Measurements from ENCODE around the gene MAPK1. TPM values are rescaled to one million over a fixed set of nuclear protein-coding genes. Genes with fewer than 3 reads are reported as not detected.

Gene MAPK1
- total and polyA plus RNA-seq, 9 of the 15 experiments (the other 6 are each of a cell fraction or from before 2014, with no cell fraction given), result 46.3 to 575 (median 283) TPM

- TF ChIP-seq RREB1 (CRISPR knock-in tag; IDR thresholded peaks at IDR 0.05), result 0 out of 2 replicates have a peak, but pooled peaks have one; percentile 45
- 0 out of 2 replicates have a peak, but pooled peaks have one; percentile 18 for TF ChIP-seq ZNF354B (CRISPR knock-in tag; IDR thresholded peaks at IDR 0.05)
- no peak for TF ChIP-seq MCM2 (IDR thresholded peaks at IDR 0.05; ENCODE audit: low read depth)
- no peak for TF ChIP-seq HMGN3 (IDR thresholded peaks at IDR 0.05; ENCODE audit: borderline replicate concordance, extremely low read depth, insufficient read length, low read depth, low read length)
- no peak for TF ChIP-seq PRDM10 (IDR thresholded peaks at IDR 0.05; ENCODE audit: partially characterized antibody)
- 0 out of 2 replicates have a peak, but pooled peaks have one; percentile 50 for TF ChIP-seq PRMT5 (CRISPR knock-in tag; IDR thresholded peaks at IDR 0.05)
- TF ChIP-seq MED1 (CRISPR knock-in tag; IDR thresholded peaks at IDR 0.05; ENCODE audit: borderline replicate concordance), result 0 out of 2 replicates have a peak, but pooled peaks have one; percentile 43
- no peak for TF ChIP-seq SP1 (CRISPR knock-in tag; IDR thresholded peaks at IDR 0.05)
- no peak for TF ChIP-seq POLR2AphosphoS5 (IDR thresholded peaks at IDR 0.05; ENCODE audit: control insufficient read depth, insufficient read depth, low read depth, low read length)
- TF ChIP-seq CREM (IDR thresholded peaks at IDR 0.05; ENCODE audit: low read depth), result no peak
- no peak for TF ChIP-seq DMBX1 (CRISPR knock-in tag; IDR thresholded peaks at IDR 0.05; ENCODE audit: borderline replicate concordance)
- no peak for TF ChIP-seq HDAC8 (tag; IDR thresholded peaks at IDR 0.05)
- TF ChIP-seq FOS (IDR thresholded peaks at IDR 0.05; ENCODE audit: extremely low read depth, insufficient read length), result no peak
- TF ChIP-seq ZNF408 (CRISPR knock-in tag; IDR thresholded peaks at IDR 0.05; ENCODE audit: low read depth), result 0 out of 2 replicates have a peak, but pooled peaks have one; percentile 28
- no peak for TF ChIP-seq ZBTB33 (CRISPR knock-in tag; IDR thresholded peaks at IDR 0.05)
Measured at GRCh38 chr22:21916309-21916918, 49.0 kb upstream of the MAPK1 start (continued).
